Measurements from ENCODE around the gene TNFRSF4.
"Not testable (repeated sequence)": the region's sequence is repeated elsewhere in the genome, so short reads cannot be mapped to it uniquely, and the experiment has no call there.

TNFRSF4 gene

GRCh38 chr1:1182491-1183220 is 31.3 kb downstream of the TNFRSF4 start:
- no peak for DNase-seq (ENCODE audit: low read depth in 2 of 2)

- DNase-seq (ENCODE audit: low read depth in 2 of 2) = no peak
These were observed 32.0 kb downstream of the TNFRSF4 start for GRCh38 chr1:1181938-1182410.

- DNase-seq (ENCODE audit: low read depth in 2 of 2) = no peak
These were observed 32.6 kb downstream of the TNFRSF4 start for GRCh38 chr1:1181129-1181937.

GRCh38 chr1:1179983-1180861 is 33.7 kb downstream of the TNFRSF4 start:
- no peak for DNase-seq (ENCODE audit: low read depth in 2 of 2)

- DNase-seq (ENCODE audit: low read depth in 2 of 2) = no peak
These were observed 34.5 kb downstream of the TNFRSF4 start for GRCh38 chr1:1179346-1179982.

GRCh38 chr1:1178794-1179331 is 35.1 kb downstream of the TNFRSF4 start:
- DNase-seq (ENCODE audit: low read depth in 2 of 2) = no peak

GRCh38 chr1:1177452-1178206 is 36.3 kb downstream of the TNFRSF4 start:
- no peak for DNase-seq (ENCODE audit: low read depth in 2 of 2)

- no peak for DNase-seq (ENCODE audit: low read depth in 2 of 2)
These were observed 37.0 kb downstream of the TNFRSF4 start for GRCh38 chr1:1176931-1177330.

GRCh38 chr1:1176063-1176761 is 37.7 kb downstream of the TNFRSF4 start:
- not testable (repeated sequence) for DNase-seq (ENCODE audit: low read depth in 2 of 2)

GRCh38 chr1:1175221-1176062 is 38.5 kb downstream of the TNFRSF4 start:
- no peak for DNase-seq (ENCODE audit: low read depth in 2 of 2)

GRCh38 chr1:1173793-1174415 is 40.0 kb downstream of the TNFRSF4 start, which contains the start of gene TTLL10:
TSS of gene TTLL10 (plus strand) at chr1:1173880. CDS start at chr1:1179216, 5,336 bp downstream.
- DNase-seq (ENCODE audit: low read depth in 2 of 2) = peak in 1 of 2 donors; percentile 18

- no peak for DNase-seq (ENCODE audit: low read depth in 2 of 2)
These were observed 40.7 kb downstream of the TNFRSF4 start for GRCh38 chr1:1173061-1173792.

- DNase-seq (ENCODE audit: low read depth in 2 of 2) = no peak
These were observed 42.2 kb downstream of the TNFRSF4 start for GRCh38 chr1:1171546-1172340.

GRCh38 chr1:1171161-1171545 is 42.8 kb downstream of the TNFRSF4 start:
- no peak for DNase-seq (ENCODE audit: low read depth in 2 of 2)

- no peak for DNase-seq (ENCODE audit: low read depth in 2 of 2)
These were observed 43.5 kb downstream of the TNFRSF4 start for GRCh38 chr1:1170215-1171091.
